NOMO-1 (cell line): ENCODE measurements around the gene ABHD1.
A peak's percentile ranks its signal among the peaks of the same experiment; 100 is the strongest.
"Not testable (repeated sequence)": the region's sequence is repeated elsewhere in the genome, so short reads cannot be mapped to it uniquely, and the experiment has no call there.

ENCODE experiments used
- DNase-seq, 2 experiments: peaks; one replicate each; lab custom pipeline; 2025; ENCODE audit not compliant: unreplicated experiment in 2 of 2; lab: John Stamatoyannopoulos, UW

Gene ABHD1

DNA sequence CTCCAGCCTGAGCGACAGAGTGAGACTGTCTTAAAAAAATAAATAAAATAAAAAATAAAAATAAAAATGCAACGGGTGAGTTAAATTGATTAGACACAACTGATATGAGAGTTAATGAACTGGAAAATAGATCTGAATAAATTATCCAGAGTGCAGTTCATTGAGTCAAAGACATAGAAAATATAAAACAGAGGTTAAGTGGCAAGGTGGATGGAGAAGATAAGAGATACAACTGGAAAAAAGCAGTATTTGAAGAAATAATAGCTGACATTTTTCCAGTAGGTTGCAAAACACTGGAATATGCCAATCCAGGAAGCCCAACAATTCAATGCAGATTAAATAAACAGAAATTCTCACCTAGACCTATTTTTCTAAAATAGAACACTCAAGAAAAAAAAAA is 15.4 kb upstream of the ABHD1 start:
- DNase-seq, result no peak

DNA sequence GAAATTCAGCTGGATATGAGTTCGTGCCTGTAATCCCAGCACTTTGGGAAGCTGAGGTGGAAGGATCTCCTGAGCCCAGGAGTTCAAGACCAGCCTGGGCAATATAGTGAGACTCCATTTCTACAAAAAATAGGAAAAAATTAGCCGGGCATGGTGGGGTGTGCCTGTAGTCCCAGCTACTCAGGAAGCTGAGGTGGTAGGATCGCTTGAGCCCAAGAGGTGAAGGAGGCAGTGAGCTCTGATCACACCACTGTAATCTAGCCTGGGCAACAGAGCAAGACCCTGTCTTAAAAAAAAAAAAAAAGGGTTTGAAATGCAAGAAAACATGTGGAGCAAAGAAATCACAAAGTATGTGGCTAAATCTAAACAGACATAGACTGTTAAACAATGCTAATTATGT is 14.5 kb upstream of the ABHD1 start:
- DNase-seq, result no peak

DNA sequence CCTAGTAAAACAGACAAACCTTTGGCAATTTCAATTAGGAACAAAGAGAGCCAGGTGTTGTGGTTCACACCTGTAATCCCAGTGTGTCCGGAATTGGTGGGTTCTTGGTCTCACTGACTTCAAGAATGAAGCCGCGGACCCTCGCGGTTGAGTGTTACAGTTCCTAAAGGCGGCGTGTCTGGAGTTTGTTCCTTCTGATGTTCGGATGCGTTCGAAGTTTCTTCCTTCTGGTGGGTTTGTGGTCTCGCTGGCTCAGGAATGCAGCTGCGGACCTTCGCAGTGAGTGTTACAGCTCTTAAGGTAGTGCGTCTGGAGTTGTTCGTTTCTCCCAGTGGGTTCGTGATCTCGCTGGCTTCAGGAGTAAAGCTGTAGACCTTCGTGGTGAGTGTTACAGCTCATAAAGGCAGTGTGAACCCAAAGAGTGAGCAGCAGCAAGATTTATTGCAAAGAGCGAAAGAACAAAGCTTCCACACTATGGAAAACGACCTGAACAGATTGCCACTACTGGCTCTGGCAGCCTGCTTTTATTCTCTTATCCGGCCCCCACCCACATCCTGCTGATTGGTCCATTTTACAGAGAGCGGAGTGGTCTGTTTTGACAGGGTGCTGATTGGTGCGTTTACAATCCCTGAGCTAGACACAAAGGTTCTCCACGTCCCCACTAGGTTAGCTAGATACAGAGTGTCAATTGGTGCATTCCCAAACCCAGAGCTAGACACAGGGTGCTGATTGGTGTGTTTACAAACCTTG is 12.8 kb upstream of the ABHD1 start:
- DNase-seq, result not testable (repeated sequence)

DNA sequence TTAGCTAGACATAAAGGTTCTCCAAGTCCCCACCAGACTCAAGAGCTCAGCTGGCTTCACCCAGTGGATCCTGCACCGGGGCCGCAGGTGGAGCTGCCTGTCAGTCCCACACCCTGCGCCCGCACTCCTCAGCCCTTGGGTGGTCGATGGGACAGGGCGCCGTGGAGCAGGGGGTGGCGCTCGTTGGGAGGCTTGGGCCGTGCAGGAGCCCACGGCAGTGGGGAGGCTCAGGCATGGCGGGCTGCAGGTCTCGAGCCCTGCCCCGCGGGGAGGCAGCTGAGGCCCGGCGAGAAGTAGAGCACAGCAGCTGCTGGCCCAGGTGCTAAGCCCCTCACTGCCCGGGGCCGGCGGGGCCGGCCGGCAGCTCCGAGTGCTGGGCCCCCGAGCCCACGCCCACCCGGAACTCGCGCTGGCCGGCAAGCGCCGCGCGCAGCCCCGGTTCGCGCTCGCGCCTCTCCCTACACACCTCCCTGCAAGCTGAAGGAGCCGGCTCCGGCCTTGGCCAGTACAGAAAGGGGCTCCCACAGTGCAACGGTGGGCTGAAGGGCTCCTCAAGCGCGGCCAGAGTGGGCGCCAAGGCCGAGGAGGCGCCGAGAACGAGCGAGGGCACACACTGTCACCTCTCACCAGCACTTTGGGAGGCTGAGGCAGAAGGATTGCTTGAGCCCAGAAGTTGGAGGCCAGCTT is 12.1 kb upstream of the ABHD1 start:
- not testable (repeated sequence) for DNase-seq

DNA sequence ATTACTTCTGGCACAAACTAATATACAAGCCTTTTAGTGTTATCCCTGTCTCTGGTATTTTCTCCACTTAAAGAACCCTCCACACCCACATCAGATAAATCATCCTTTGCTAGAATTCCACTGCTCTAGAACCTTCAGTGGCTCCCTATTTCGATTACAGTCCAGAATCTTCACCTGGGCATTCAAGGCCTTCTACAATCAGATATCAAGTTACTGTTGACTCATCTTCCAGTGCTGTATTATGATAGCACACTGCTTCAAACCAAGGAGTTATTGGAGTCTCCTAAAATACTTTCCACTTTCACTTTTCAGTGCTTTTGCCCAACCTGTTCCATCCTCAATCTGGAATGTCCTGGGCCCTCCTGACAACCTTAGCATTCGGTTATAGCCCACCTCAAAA is 8.1 kb upstream of the ABHD1 start:
- DNase-seq, result no peak

DNA sequence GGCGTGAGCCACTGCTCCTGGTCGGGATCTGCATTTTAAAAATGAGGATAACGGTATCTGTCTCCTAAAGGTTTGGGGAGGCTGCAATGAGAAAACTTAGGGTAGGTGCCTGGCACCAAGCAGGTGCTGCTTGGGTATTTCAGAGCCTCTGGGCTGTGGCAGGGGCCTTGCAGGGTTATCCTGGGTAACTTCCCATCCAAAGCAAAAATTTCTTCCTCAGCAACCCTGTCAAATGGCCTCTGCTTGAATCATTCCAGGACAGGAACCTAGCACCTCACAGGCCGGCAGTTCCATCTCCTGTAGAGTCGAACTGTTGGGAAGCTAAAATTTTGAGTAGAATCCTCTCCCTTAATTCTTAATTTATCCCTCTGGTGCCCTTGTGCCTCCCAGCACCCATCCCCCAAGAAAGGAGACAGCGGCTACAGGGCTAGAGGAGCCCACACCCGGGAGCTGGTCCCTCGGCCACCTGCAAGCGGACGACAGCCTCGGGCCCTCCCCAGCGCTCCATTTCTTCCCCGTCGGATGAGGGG is 5.6 kb upstream of the ABHD1 start:
- no peak for DNase-seq

DNA sequence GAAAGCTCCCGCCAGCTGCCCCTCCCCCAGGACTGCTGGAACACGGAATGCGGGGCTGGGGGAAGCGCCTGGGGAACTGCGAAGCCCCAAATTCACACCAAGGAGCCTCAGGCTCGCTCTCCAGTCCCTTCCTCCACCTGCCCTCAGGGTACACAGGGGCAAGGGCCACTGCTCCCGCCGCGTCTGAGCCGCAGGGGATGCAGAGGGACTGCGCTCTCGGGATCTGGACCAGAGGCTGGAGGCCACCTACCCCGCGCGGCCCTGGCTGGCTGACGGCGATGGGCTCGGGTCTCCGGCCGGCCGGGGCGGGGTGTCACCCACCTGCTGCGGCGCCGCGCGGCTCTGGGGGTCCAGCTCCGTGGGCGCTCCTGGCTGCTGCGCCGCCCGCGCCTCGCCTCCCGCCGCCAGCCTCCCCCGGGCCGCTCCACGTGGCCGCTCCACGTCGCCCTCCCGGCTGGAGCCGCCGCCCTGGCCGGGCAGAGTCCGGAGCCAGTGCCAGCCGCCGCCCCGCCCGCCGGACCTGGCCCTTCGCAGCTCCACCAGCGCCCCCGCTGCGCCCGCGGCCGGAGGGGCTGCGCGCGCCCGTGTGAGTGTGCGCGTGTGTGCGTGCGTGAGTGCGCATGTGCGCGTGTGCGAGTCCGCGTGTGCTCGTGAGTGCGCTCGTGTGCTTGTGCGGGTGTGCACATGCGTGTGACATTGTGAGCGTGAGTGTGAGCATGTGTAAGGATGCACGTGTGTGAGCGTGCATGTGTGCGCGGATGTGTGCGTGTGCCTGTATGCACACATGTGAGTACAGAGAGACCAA is 4.9 kb upstream of the ABHD1 start, which contains the start of gene CGREF1:
CGREF1 (minus strand) TSS at position 604 of the 805 bp plus-strand sequence. CDS start 14,762 bp downstream, outside the sequence.
- no peak for DNase-seq

DNA sequence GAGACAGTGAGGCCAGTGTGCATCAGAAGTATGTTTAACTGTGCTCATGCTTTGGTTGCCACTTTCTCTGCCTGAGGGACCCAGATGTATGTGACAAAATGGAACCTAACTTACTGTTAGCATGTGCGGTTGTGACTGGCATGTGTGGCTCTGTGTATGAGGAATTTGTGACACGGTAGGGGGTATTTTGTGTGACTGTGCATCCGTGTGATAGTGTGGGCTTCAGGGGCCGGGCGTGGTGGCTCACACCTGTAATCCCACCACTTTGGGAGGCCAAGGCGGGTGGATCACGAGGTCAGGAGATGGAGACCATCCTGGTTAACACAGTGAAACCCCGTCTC is 4.3 kb upstream of the ABHD1 start:
- DNase-seq, result not testable (repeated sequence)

DNA sequence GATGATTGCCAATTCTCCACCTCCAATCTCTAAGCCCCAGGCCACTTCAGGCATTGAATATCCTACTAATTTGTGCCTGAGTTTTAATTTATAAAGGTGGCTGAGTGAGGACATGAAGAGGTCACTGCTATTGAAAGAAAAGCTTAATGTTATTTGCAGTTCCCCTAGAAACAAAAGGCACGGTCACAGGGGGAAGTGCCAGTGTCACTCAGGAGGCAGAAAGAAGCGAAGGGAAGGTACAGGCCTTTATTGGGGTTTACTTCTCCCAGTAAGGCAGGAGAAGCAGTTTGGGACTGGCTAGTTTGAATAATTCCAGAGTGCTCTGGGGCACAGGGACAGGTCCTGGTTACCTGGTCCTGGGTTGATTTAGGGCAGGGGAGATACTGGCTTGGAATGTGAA is 1.7 kb upstream of the ABHD1 start:
- peak; percentile 15 to 50 for DNase-seq

DNA sequence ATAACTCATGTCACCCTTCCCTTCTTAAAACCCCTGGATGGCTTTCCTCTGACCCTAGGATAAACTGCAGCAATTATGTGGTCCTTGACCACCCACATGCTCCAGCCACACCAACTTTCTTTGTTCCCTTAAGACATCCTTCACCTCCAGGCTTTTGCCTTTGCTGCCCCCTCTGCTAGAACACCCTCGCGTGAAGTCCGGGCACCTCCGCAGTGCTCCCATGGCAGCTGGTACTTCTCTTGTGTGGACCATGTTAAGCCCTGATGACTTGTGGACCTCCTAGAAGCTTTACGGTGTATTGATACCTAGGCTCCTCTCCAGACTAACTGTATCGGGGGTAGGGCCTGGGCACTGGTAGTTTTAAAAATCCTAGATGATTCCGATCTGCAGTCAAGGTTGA is 824 bp upstream of the ABHD1 start:
- DNase-seq, result no peak

DNA sequence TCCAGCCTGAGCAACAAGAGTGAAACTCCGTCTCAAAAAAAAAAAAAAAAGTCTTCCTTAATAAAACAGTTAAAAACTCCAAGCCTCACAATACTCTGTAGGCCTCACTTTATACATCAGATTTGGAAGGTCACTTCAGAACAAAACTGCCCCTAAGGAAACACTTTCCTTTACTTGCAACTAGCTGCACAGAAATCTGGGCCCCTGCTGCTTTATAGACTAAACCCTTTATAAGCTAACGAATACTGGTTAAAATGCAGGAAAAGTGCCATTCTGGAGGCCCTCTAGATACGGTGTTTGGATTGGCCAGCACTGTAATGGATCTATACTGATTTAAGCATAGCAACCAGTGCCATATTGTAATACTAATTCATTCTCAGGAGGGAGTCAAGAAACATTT is 1.5 kb downstream of the ABHD1 start:
- DNase-seq, result no peak

DNA sequence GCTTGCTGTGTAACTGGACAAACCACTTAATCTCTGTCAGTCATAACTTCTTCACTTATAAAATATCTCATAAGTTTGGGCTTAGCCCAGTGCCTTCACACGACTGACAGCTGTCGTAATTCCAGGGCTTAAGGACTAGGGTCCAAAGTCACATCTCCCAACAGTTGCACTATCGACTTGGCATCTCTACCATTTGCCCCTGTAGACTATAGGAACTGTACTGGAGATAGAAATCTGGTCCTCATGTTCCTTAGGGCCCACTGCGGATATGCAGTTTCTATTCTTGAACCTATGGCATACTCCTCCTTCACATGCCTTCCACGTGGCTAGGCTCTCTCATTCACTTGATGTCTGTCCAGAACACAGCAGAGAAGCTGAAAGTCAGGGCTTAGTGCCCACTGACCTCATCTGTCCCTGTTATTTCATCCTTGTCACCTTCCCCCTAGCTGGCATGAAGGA is 2.7 kb downstream of the ABHD1 start:
- no peak for DNase-seq

DNA sequence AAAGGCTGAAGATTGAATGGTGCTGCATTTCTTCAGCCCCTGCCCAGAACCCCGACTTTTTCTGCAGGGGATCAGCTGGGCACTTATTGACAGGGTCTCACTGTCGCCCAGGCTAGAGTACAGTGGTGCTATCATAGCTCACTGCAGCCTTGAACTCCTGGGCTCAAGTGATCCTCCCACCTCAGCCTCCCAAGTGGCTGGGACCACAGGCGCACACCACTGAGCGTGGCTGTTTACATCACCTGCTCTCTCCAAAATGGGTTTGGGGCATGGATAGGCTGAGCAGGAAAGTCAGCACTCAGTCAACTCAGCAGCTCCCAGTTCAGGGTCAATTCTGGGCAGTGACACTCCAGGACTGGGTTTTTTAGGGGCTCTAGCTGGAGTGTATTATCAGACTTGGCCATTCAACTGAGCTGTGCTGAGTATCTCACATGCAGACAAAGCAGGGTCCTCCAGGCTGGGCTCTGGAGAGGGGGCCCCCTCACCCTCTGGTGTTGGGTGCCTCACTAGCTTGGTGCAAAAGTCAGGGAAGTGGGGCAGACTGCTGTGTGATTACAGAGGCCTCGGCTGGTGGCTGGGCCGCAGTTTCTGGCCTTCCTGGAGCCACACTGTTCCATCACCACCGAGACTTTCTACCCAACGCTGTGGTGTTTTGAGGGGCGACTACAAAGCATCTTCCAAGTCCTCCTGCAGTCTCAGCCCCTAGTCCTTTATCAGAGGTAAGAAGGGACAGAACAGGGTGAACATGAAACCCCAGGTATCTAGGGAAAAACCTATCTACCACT is 4.5 kb downstream of the ABHD1 start:
- DNase-seq, result no peak

DNA sequence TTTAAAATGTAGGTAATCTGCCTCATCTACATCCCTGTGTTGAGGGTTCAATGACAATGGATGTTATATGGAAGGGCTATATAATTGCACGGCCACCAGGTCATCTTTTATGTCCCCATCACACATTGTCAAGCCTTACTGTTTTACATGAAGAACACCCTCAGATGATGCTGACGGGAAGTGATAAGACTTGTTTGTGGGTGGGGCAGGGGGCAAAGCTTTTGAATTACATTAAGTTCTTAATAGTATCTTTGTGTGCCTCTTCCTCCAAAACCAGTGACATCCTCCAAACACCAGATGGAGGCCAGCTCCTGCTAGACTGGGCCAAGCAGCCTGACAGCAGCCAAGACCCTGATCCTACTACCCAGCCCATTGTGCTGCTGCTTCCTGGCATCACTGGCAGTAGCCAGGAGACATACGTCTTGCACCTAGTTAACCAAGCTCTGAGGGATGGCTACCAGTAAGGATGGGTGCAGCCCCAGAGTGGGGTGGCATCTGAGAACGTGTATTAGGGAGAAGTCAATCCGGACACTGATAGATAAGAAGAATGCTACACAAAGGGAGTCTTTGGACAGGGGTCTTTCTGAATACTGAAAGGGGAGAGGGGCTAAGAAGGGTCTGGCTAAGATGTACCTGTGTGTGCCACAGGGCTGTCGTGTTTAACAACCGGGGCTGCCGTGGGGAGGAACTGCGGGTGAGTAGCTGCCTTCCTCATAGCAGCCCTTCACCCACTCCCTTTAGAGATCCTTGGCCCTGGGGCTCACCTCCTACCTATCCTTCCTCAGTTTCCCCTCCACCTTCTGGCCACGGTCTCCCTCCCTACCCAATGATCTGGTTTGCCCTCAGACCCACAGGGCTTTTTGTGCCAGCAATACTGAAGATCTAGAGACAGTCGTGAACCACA is 5.3 kb downstream of the ABHD1 start:
- no peak for DNase-seq

DNA sequence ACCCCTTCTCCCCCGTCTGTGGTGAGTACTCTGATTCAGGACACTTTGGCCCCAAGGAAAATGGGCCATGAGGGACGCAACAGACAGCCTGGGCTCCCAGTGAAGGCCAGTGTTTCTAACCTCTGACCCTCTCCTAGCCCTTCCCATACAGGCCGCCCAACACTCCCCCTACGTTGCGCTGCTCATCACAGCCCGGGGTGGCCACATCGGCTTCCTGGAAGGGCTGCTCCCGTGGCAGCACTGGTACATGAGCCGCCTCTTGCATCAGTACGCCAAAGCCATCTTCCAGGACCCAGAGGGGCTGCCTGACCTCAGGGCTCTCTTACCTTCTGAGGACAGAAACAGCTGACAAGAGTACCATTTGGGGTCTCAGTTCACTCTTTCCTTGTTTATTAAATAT is 6.8 kb downstream of the ABHD1 start:
- no peak for DNase-seq

DNA sequence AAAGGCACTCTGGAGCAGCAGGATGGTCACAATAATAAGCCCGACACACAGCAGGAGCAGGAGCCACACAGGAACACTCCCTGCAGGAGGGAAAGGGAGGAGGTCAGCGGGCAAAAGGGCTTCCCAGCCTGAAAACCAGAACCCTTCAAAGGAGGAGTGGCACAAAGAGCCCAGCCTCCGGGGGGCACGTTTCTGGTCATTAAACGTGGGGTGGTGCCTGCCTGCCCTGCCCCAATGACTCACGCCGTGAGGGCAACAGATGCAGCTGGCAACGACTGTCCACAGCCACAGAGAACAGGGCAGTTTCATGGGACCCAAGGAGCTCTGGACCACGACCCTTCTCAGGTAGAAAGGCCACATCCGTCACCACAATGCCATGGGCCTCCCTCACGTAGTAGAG is 7.8 kb downstream of the ABHD1 start:
- DNase-seq, result no peak

DNA sequence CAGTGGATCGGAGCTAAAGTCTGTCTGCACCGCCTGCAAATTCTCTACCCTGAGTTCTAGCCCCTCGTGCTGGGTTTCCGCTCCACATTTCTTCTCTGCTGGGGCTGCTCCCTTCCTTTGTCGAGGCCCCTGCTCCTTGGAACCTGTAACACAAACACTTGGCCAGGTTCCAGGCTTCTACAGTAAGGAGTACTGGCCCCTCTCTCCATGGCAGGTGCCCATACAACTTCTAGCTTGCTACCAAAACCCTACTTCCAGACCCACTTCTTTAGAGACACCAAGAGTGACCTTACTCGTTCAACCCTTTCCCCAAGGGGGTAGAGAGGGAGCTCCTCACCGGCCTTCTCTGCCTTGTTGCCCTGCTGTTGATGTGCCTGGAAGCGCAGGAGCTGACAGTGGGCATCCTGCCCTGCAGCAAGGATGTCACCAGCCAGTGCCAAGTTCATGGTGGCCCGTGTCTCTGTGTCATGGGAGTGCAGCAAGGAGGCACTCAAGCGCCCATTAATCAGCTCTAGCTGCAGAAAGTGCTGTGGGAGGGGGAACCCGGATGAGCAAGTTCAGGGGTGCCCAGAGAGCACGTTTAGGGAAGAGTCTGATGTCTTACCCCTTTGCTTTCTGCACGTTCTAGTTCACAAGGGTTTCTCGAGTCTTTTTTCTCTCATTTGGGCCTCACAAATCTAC is 9.7 kb downstream of the ABHD1 start:
- no peak for DNase-seq

DNA sequence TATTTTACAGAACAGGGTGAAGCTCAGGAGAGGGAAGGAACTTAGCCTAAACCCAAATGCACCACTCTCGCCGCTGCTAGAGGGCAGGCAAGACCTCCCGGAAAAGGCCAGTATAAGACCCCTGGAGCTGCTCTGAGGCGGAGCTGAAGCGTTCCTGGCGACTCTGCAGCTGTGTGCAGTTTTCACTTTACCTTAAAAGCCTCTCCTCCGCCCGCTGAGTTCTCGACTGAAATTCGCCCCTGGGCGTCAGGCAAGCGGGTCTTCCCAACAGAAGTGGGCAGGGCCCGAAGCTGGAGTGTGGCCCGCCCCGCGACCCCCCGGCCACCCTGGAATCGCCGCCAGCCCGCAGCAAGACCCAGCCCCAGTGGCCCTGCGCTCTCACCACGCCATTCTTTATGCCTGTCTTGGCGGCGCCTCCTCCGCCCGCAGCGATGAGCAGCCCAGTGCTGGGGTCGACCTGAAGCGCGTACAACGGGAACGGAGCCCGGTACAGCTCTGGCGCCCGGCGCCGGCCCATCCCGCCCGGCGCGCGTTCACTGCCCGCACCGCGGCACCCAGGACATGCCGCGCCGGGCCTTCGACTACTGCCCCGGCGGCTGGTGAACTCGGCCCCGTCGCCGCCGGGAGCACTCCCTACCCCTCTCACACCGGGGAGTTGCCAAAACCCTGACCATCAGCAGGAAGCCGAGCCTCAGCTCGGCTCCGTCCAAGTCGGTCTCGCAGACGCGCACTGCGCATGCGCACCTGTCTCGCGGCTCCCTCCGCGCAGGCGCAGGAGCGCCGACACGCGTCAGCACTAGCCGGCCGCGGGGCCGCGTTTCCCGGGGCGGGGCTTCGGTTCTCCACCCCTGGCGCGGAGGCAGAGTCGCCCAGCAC is 10.5 kb downstream of the ABHD1 start, which contains the start of gene PREB:
PREB (minus strand) TSS at position 732 of the 876 bp plus-strand sequence; CDS start at position 517, 215 bp downstream.
- peak; percentile 93 to 96 for DNase-seq
